Measurements from ENCODE around the gene PDE11A.

The PDE11A gene

DNA sequence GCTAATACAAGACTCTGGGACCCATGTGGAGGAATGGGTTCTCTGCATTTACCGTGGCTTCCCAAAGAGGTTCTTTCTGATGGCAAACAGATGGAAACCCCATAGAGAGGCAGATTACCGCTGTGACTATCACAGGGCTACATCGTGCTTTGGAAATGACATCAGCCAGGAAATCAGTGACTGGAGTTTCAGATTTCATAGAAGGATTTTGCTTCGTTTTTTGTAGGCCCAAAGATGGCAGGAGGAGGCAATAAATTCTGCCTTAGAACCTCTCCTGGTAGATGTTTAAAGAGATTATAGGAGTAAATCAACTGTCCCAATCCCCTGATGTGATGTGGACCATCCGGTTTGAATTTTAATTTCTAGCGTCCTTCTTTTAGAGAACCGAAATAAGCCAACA is 465.9 kb downstream of the PDE11A start:
- ATAC-seq = no peak
- TF ChIP-seq, protein P1, sequence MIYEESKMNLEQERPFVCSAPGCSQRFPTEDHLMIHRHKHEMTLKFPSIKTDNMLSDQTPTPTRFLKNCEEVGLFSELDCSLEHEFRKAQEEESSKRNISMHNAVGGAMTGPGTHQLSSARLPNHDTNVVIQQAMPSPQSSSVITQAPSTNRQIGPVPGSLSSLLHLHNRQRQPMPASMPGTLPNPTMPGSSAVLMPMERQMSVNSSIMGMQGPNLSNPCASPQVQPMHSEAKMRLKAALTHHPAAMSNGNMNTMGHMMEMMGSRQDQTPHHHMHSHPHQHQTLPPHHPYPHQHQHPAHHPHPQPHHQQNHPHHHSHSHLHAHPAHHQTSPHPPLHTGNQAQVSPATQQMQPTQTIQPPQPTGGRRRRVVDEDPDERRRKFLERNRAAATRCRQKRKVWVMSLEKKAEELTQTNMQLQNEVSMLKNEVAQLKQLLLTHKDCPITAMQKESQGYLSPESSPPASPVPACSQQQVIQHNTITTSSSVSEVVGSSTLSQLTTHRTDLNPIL (CRISPR knock-in tag; IDR thresholded peaks at IDR 0.05; ENCODE audit: low read depth) = no peak
- TF ChIP-seq ISL1 (CRISPR knock-in tag; IDR thresholded peaks at IDR 0.05) (no peak), BACH2 (CRISPR knock-in tag; IDR thresholded peaks at IDR 0.05; ENCODE audit: borderline replicate concordance) (no peak), ZNF70 (CRISPR knock-in tag; IDR thresholded peaks at IDR 0.05) (no peak)
- TF ChIP-seq, protein P2, sequence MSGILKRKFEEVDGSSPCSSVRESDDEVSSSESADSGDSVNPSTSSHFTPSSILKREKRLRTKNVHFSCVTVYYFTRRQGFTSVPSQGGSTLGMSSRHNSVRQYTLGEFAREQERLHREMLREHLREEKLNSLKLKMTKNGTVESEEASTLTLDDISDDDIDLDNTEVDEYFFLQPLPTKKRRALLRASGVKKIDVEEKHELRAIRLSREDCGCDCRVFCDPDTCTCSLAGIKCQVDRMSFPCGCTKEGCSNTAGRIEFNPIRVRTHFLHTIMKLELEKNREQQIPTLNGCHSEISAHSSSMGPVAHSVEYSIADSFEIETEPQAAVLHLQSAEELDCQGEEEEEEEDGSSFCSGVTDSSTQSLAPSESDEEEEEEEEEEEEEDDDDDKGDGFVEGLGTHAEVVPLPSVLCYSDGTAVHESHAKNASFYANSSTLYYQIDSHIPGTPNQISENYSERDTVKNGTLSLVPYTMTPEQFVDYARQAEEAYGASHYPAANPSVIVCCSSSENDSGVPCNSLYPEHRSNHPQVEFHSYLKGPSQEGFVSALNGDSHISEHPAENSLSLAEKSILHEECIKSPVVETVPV (CRISPR knock-in tag; IDR thresholded peaks at IDR 0.05) = no peak
- TF ChIP-seq, protein P3, sequence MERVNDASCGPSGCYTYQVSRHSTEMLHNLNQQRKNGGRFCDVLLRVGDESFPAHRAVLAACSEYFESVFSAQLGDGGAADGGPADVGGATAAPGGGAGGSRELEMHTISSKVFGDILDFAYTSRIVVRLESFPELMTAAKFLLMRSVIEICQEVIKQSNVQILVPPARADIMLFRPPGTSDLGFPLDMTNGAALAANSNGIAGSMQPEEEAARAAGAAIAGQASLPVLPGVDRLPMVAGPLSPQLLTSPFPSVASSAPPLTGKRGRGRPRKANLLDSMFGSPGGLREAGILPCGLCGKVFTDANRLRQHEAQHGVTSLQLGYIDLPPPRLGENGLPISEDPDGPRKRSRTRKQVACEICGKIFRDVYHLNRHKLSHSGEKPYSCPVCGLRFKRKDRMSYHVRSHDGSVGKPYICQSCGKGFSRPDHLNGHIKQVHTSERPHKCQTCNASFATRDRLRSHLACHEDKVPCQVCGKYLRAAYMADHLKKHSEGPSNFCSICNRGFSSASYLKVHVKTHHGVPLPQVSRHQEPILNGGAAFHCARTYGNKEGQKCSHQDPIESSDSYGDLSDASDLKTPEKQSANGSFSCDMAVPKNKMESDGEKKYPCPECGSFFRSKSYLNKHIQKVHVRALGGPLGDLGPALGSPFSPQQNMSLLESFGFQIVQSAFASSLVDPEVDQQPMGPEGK (CRISPR knock-in tag; IDR thresholded peaks at IDR 0.05; ENCODE audit: borderline replicate concordance) = no peak

DNA sequence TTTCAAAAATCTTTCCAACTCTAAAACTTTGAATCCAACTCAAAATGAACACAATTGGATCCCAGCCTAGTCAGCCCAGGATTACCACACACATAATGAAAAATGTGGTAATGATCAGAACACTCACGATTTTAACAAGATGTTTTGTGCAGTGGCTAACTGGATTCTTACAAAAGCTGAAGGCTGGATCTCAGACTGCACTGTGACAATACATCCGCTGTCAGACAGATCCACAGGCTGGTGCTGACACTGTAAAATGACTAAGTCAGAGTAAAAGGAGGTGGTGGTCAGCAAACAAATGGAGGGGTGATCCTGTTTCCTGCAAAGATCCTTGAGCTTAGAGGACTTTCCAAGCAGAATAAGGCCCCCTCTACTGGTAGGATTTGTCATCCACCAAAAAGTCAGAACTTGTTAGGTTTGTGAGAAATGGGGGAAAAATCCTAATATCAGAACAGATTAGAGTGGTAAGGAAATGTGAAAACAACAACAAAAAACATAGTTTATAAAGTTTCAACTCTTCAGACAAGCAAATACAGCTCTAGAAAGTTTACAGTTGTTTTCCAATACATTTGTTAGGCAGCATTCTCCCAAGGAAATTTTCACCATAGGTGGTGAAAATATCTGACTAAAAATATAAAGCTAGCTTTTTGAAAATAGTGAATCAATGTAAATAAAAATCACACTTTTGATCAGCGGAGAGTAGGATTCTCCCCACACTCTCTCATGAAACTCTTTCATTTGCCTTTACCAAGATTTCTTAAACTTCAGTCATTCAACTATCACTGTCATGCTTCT is 468.1 kb downstream of the PDE11A start:
- ATAC-seq = peak; percentile 93
- no peak for TF ChIP-seq SNAI2 (CRISPR knock-in tag; IDR thresholded peaks at IDR 0.05)
- TF ChIP-seq, protein P2 (CRISPR knock-in tag; IDR thresholded peaks at IDR 0.05) = no peak

DNA sequence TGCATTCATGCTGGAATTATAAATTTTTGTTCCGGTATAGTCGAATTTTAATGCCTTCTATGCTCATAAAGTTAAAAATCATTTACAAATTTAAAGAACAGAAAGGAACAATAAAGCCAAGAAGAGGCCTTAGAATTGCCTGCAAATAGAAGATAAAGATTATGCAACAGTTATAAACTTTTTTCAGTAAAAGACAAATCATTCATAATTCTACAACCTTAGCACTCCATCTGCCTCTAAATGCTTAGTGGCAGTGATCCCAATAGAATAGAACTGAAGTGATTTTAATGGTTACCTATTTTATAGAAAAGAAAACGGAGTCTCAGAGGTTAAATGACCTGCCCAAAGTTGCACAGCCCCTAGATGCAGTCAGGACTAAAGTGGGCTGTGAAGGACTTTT is 468.8 kb downstream of the PDE11A start:
- TF ChIP-seq, protein P4, sequence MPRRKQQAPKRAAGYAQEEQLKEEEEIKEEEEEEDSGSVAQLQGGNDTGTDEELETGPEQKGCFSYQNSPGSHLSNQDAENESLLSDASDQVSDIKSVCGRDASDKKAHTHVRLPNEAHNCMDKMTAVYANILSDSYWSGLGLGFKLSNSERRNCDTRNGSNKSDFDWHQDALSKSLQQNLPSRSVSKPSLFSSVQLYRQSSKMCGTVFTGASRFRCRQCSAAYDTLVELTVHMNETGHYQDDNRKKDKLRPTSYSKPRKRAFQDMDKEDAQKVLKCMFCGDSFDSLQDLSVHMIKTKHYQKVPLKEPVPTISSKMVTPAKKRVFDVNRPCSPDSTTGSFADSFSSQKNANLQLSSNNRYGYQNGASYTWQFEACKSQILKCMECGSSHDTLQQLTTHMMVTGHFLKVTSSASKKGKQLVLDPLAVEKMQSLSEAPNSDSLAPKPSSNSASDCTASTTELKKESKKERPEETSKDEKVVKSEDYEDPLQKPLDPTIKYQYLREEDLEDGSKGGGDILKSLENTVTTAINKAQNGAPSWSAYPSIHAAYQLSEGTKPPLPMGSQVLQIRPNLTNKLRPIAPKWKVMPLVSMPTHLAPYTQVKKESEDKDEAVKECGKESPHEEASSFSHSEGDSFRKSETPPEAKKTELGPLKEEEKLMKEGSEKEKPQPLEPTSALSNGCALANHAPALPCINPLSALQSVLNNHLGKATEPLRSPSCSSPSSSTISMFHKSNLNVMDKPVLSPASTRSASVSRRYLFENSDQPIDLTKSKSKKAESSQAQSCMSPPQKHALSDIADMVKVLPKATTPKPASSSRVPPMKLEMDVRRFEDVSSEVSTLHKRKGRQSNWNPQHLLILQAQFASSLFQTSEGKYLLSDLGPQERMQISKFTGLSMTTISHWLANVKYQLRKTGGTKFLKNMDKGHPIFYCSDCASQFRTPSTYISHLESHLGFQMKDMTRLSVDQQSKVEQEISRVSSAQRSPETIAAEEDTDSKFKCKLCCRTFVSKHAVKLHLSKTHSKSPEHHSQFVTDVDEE (CRISPR knock-in tag; IDR thresholded peaks at IDR 0.05) = no peak
- TF ChIP-seq RARB (CRISPR knock-in tag; IDR thresholded peaks at IDR 0.05) = no peak
- no peak for TF ChIP-seq ARNTL (CRISPR knock-in tag; IDR thresholded peaks at IDR 0.05; ENCODE audit: borderline replicate concordance, low read depth)
- TF ChIP-seq, protein P2 (CRISPR knock-in tag; IDR thresholded peaks at IDR 0.05) = no peak
- no peak for TF ChIP-seq PPARA (CRISPR knock-in tag; IDR thresholded peaks at IDR 0.05; ENCODE audit: borderline replicate concordance)
- TF ChIP-seq ZNF565 (CRISPR knock-in tag; conservative IDR thresholded peaks at IDR 0.05; ENCODE audit: low read depth) = no peak
- TF ChIP-seq ZC3H10 (CRISPR knock-in tag; IDR thresholded peaks at IDR 0.05) = no peak
- no peak for TF ChIP-seq ZFP30 (CRISPR knock-in tag; IDR thresholded peaks at IDR 0.05)
- TF ChIP-seq ZFP3 (CRISPR knock-in tag; IDR thresholded peaks at IDR 0.05) = no peak
- no peak for TF ChIP-seq OSR1 (CRISPR knock-in tag; IDR thresholded peaks at IDR 0.05)
- TF ChIP-seq SNAI2 (CRISPR knock-in tag; IDR thresholded peaks at IDR 0.05) = no peak
- no peak for ATAC-seq

DNA sequence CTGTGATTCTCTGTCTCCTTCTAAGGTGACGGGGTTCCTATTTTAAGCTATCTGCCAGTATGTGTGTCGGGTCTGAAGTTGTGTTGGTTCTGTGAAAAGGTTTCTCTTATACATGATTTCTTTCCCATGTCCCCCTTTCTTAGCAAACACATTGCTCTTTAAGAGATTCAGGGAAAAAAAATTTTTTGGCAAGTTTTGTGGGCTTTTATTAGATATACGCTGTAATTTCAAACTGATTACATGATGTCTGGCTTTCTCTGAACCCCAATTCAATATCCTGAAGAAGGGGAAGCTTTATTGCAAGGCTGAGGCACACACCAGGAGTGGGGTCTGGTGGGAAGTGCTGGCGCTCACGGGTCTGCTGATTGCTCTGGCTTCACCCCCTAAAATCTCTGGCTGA is 469.4 kb downstream of the PDE11A start:
- no peak for TF ChIP-seq TOX (CRISPR knock-in tag; IDR thresholded peaks at IDR 0.05; ENCODE audit: borderline replicate concordance)
- no peak for TF ChIP-seq OSR1 (CRISPR knock-in tag; IDR thresholded peaks at IDR 0.05)
- no peak for TF ChIP-seq ZFP30 (CRISPR knock-in tag; IDR thresholded peaks at IDR 0.05)
- ATAC-seq = no peak
